Endothelial cell of umbilical vein (primary cell): ENCODE data around the gene CUEDC1. TPM values are rescaled to one million over a fixed set of nuclear protein-coding genes. Genes with fewer than 3 reads are reported as not detected.

ENCODE experiments used
- BruUV-seq: library from RNA; stranded (reverse); fragments of 400-500 nt; replicated peaks from 2 replicates; lab custom pipeline; 2021; lab: Mats Ljungman, UMichigan
- CTCF ChIA-PET: fragments of 300-600, 350-600 bp; sonication (Branson Sonifier 250); formaldehyde crosslinking; loops from one replicate; lab custom pipeline; 2021; ENCODE audit warnings: antibody characterized with exemption, inconsistent platforms; lab: Charles Lee
- POLR2A ChIA-PET: fragments of 300-600, 350-600 bp; sonication (Branson Sonifier 250); formaldehyde crosslinking; loops from one replicate; lab custom pipeline; 2021; ENCODE audit warnings: antibody characterized with exemption, inconsistent platforms; lab: Charles Lee
- DNase-seq: peaks from one replicate; pipeline ENCODE4 v3.0.0-alpha.2; 2011; ENCODE audit warnings: low read depth, low spot score
- FAIRE-seq: peaks from 2 replicates; lab custom pipeline; 2011; peaks lifted over from hg19 to GRCh38; lab: Jason Lieb, UNC
- H2AFZ ChIP-seq: 2 replicates; pipeline ENCODE4 v1.6.0; 2012; ENCODE audit warnings: low read depth, low read length, control low read depth, inconsistent platforms
- H3K27ac ChIP-seq: 2 replicates; pipeline ENCODE4 v1.5.1; 2011; ENCODE audit warnings: low read depth, mild to moderate bottlenecking, control low read depth, low read length, moderate library complexity; ENCODE audit not compliant: insufficient read depth
- H3K27me3 ChIP-seq, 2 experiments: 2 replicates each; pipeline versions ENCODE4 v1.6.0 to v1.6.1; 2011; ENCODE audit warnings: low read length in 2 of 2, mixed read lengths in 1 of 2; ENCODE audit not compliant: control insufficient read depth in 2 of 2, insufficient read depth in 2 of 2
- H3K36me3 ChIP-seq, 2 experiments: 2 replicates in 1 of 2; 3 replicates in 1 of 2; pipeline ENCODE4 v1.5.1; 2011; ENCODE audit warnings: low read length in 2 of 2, mild to moderate bottlenecking in 1 of 2, moderate library complexity in 1 of 2; ENCODE audit not compliant: control insufficient read depth in 2 of 2, insufficient read depth in 2 of 2; ENCODE audit errors: extremely low read depth in 1 of 2
- H3K4me1 ChIP-seq: 3 replicates; pipeline ENCODE4 v1.5.1; 2011; ENCODE audit warnings: mild to moderate bottlenecking, low read length; ENCODE audit not compliant: control insufficient read depth, insufficient read depth; ENCODE audit errors: extremely low read depth
- H3K4me2 ChIP-seq: 2 replicates; pipeline ENCODE4 v1.6.1; 2011; ENCODE audit warnings: low read length, control low read depth, mixed read lengths; ENCODE audit not compliant: insufficient read depth
- H3K4me3 ChIP-seq, 3 experiments: fragments of 200-600 bp in 1 of 3; sonication (generic), shearing (Covaris generic) in 1 of 3; replicated peaks in 1 of 3; 2 replicates each; pipeline ENCODE4 v1.5.1; 2011 to 2016; ENCODE audit warnings: control low read depth in 3 of 3, low read length in 3 of 3, mild to moderate bottlenecking in 2 of 3, inconsistent platforms in 1 of 3, low read depth in 1 of 3, moderate library complexity in 1 of 3; ENCODE audit not compliant: insufficient read depth in 1 of 3
- H3K79me2 ChIP-seq: 2 replicates; pipeline ENCODE4 v1.6.0; 2012; ENCODE audit warnings: low read length, inconsistent platforms; ENCODE audit not compliant: control insufficient read depth, insufficient read depth
- H3K9ac ChIP-seq: replicated peaks from 2 replicates; pipeline ENCODE3; 2011; ENCODE audit warnings: low read length, control low read depth; ENCODE audit not compliant: insufficient read depth; ENCODE audit errors: extremely low read depth
- H3K9me1 ChIP-seq: replicated peaks from 3 replicates; pipeline ENCODE4 v1.6.0; 2011; ENCODE audit warnings: mild to moderate bottlenecking, low read length; ENCODE audit not compliant: control insufficient read depth, insufficient read depth; ENCODE audit errors: extremely low read depth
- H3K9me3 ChIP-seq: replicated peaks from 2 replicates; pipeline ENCODE4 v1.5.1; 2012; ENCODE audit warnings: low read length, inconsistent platforms; ENCODE audit not compliant: control insufficient read depth, insufficient read depth
- H4K20me1 ChIP-seq: replicated peaks from 2 replicates; pipeline ENCODE3; 2011; ENCODE audit warnings: mild to moderate bottlenecking, low read length; ENCODE audit not compliant: control insufficient read depth, insufficient read depth; ENCODE audit errors: extremely low read depth
- EZH2 ChIP-seq: IDR thresholded peaks from 2 replicates; pipeline ENCODE4 v1.6.1; 2012; ENCODE audit warnings: borderline replicate concordance, low read depth, mild to moderate bottlenecking, moderate library complexity, low read length, inconsistent platforms; ENCODE audit not compliant: severe bottlenecking
- FOS ChIP-seq: IDR thresholded peaks from 2 replicates; pipeline ENCODE4 v1.6.1; 2011; ENCODE audit warnings: mild to moderate bottlenecking, low read length, moderate library complexity, borderline replicate concordance; ENCODE audit not compliant: insufficient read depth
- GATA2 ChIP-seq: IDR thresholded peaks from 2 replicates; pipeline ENCODE4 v1.7.0; 2011; ENCODE audit warnings: low read depth, mild to moderate bottlenecking, moderate library complexity, mixed read lengths, low read length; ENCODE audit not compliant: insufficient read length, insufficient read depth
- JUN ChIP-seq: IDR thresholded peaks from 2 replicates; pipeline ENCODE4 v1.6.1; 2011; ENCODE audit warnings: borderline replicate concordance, low read depth; ENCODE audit not compliant: insufficient read length, insufficient read depth
- dilution Hi-C: fragments of 300-500 bp; cut with MboI; formaldehyde crosslinking; loops from one replicate; pipeline ENCODE4 v1.15.0; 2019; ENCODE audit warnings: low sequenced_read_pairs; ENCODE audit not compliant: extremely low pct_ligation_motif_present
- intact Hi-C: fragments of 100-400 bp; cut with micrococcal nuclease; formaldehyde crosslinking; loops from one replicate; pipeline ENCODE4 v1.10.0; 2022
- polyA plus RNA-seq, 4 experiments: library from polyadenylated mRNA; depleted of rRNA in 3 of 4; stranded (reverse) in 3 of 4; unstranded in 1 of 4; fragments of >200 nt; gene quantifications; 2 replicates each; pipeline versions ENCODE4 v1.2.1 to v1.2.3, GENCODE V29; 2011 to 2012; ENCODE audit warnings: missing spikeins in 1 of 4
- total RNA-seq: library from RNA; stranded (reverse); gene quantifications from 2 replicates; pipeline ENCODE4 v1.2.3, GENCODE V29; 2021
- TF ChIP-seq, protein P1 (sequence below): IDR thresholded peaks from 2 replicates; pipeline ENCODE4 v1.6.1; 2011; ENCODE audit not compliant: insufficient read depth, insufficient read length
- TF ChIP-seq, protein P2 (sequence below), 2 donors: IDR thresholded peaks; 1 replicate in 1 of 2; 2 replicates in 1 of 2; pipeline ENCODE4 v1.5.1; 2011; ENCODE audit warnings: low read length in 2 of 2, mild to moderate bottlenecking in 2 of 2, moderate library complexity in 2 of 2, control low read depth in 1 of 2, inconsistent platforms in 1 of 2, low read depth in 1 of 2; ENCODE audit not compliant: insufficient read depth in 1 of 2; ENCODE audit errors: extremely low read depth in 1 of 2

CUEDC1 gene
- total and polyA plus RNA-seq, 2 donors (not counting 3 experiments of a cell fraction or from before 2014, with no cell fraction given), result 15.8 to 27.7 TPM

DNA sequence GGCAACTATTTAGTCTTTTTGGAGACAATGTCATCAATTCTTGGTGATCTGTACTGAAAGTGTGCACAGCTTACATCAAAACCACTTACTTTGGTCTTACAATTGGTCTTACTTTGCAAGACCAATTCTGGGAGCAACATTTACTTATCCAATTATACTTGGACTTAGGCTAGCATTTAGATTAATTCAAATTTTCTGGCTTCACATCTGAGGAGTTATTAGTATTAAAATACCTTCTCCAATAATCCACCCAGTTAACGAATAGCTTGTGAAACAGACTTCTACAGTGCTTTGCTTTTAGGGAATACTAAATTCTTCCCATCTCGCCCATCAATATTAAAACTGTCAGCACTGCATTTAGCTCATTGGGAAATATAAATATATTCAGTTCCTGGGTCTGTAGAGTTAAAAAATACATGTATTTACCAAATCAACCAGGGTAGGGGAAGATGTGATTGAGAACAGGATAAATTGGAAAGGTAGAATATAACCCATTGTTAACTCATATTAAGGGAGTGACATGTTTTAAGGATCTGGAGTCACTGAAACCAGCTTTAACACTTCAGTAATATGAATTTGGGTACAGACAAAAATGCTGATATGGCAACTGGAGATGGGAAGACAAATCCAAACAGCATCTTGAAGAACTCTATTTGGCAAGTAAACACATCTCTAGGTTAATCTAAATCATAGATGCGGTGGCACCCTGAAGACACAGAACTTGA lies 42.0 kb upstream of the CUEDC1 start:
- Histone ChIP-seq H3K9me3 (no peaks in the 10 kb centered on the region), H3K4me2 (no peak overlapping the region), H3K9me1 (no peaks in the 10 kb centered on the region), H3K4me3 (no peak overlapping the region), H3K4me1 (peaks cover 19% of the 10 kb centered on the region), H3K27ac (no peak overlapping the region), H3K27me3 (no peaks in the 10 kb centered on the region), H4K20me1 (peaks cover 3% of the 10 kb centered on the region), H3K9ac (no peak overlapping the region), H2AFZ (no peak overlapping the region), H3K79me2 (peaks cover 11% of the 10 kb centered on the region), H3K36me3 (peaks cover 4 to 20% of the 10 kb centered on the region in 2 experiments)
- ChIA-PET POLR2A (no interaction called here), CTCF (interaction anchor here (1.3 to 15.8 kb wide), 8 partner anchors 9 to 399 kb away, joined by 3 to 584 read pairs (median 6); partner anchors contain the start of genes MRPS23 and SRSF1)
- no TSS peak for BruUV-seq
- DNase-seq (no peak), FAIRE-seq (no peak)
- dilution Hi-C loops, result loop anchor here (25.0 kb wide), 1 partner anchor 135 kb away; the partner anchor contains the start of gene MRPS23
- TF ChIP-seq, protein P1, sequence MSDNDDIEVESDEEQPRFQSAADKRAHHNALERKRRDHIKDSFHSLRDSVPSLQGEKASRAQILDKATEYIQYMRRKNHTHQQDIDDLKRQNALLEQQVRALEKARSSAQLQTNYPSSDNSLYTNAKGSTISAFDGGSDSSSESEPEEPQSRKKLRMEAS, result no peak
- no peak for TF ChIP-seq EZH2
- TF ChIP-seq JUN, result no peak
- TF ChIP-seq, protein P2, sequence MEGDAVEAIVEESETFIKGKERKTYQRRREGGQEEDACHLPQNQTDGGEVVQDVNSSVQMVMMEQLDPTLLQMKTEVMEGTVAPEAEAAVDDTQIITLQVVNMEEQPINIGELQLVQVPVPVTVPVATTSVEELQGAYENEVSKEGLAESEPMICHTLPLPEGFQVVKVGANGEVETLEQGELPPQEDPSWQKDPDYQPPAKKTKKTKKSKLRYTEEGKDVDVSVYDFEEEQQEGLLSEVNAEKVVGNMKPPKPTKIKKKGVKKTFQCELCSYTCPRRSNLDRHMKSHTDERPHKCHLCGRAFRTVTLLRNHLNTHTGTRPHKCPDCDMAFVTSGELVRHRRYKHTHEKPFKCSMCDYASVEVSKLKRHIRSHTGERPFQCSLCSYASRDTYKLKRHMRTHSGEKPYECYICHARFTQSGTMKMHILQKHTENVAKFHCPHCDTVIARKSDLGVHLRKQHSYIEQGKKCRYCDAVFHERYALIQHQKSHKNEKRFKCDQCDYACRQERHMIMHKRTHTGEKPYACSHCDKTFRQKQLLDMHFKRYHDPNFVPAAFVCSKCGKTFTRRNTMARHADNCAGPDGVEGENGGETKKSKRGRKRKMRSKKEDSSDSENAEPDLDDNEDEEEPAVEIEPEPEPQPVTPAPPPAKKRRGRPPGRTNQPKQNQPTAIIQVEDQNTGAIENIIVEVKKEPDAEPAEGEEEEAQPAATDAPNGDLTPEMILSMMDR (IDR thresholded peaks at IDR 0.05; ENCODE audit: extremely low read depth in 1 of 2, insufficient read depth in 1 of 2, low read depth in 1 of 2, low read length in 2 of 2), result no peak
- no peak for TF ChIP-seq FOS
- no peak for TF ChIP-seq GATA2
- intact Hi-C loops, result loop anchor here (5.0 kb wide), 2 partner anchors 400 to 740 kb away; partner anchors contain the start of gene MSI2
